Lung microvascular endothelial cell (primary cell): ENCODE results near the gene HS3ST5. TPM values are rescaled to one million over a fixed set of nuclear protein-coding genes. Genes with fewer than 3 reads are reported as not detected.
"Not testable (repeated sequence)": the region's sequence is repeated elsewhere in the genome, so short reads cannot be mapped to it uniquely, and the experiment has no call there.

Source experiments
- DNase-seq, 2 donors: peaks; one replicate each; pipeline versions ENCODE4 v3.0.0 to v3.0.0-alpha.2; 2010; ENCODE audit warnings: low read depth in 2 of 2
- total RNA-seq: library from RNA; depleted of rRNA; stranded (reverse); fragments of >200 nt; gene quantifications from 2 replicates; pipeline ENCODE4 v1.2.1, GENCODE V29; 2014

Gene HS3ST5
- total RNA-seq, 1 donor from 2014 or later = not detected

DNA sequence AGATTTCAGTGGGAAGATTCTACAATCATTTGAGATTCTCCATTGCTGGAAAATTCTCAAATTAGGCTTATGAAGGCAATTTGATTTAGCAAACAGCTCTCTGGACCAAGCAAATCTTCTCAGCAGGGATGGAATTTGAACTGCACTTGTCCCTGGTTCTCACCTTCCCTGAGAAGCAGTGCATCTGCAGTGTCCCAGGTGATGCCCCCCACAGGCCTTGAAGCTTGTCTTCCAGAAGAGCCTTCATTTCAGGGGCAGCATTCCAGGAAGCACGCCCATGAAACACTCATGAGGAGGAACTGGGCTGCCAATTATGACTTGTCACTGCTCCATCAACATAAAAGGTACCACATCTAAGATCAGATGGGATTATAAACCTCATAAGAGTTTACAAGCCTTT lies 289.0 kb downstream of the HS3ST5 start:
- DNase-seq = no peak

GRCh38 chr6:114052141-114052540 lies 290.7 kb downstream of the HS3ST5 start:
- no peak for DNase-seq

- no peak for DNase-seq
Observed at GRCh38 chr6:114051031-114051430, 291.8 kb downstream of the HS3ST5 start.

DNA sequence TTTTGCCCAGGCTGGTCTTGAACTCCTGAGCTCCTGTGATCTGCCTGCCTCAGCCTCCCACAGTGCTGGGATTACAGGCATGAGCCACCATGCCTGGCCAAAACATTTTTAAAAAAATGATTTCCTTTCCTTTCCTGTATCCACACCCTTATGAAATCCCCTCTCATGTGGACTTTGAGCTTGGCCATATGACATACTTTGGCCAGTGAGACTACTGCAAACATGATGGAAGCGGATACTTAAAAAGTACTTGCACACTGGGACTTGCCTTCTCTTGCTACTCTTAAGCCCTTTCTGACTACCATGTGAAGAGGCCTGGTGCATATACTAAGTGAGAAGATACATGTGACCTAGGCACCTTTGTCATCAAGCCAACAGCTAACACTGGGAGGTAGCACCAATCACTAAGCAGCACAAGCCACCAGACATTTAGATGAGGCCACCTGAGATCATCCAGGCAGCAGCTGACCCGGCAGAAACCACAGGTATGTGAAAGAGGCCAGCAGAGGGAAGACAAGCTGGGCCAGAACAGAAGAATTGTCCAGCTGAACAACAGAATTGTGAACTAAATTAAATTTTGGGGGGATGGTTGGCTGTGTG lies 293.4 kb downstream of the HS3ST5 start:
- DNase-seq = no peak

- not testable (repeated sequence) for DNase-seq
Observed at GRCh38 chr6:114044566-114044965, 298.3 kb downstream of the HS3ST5 start.

DNA sequence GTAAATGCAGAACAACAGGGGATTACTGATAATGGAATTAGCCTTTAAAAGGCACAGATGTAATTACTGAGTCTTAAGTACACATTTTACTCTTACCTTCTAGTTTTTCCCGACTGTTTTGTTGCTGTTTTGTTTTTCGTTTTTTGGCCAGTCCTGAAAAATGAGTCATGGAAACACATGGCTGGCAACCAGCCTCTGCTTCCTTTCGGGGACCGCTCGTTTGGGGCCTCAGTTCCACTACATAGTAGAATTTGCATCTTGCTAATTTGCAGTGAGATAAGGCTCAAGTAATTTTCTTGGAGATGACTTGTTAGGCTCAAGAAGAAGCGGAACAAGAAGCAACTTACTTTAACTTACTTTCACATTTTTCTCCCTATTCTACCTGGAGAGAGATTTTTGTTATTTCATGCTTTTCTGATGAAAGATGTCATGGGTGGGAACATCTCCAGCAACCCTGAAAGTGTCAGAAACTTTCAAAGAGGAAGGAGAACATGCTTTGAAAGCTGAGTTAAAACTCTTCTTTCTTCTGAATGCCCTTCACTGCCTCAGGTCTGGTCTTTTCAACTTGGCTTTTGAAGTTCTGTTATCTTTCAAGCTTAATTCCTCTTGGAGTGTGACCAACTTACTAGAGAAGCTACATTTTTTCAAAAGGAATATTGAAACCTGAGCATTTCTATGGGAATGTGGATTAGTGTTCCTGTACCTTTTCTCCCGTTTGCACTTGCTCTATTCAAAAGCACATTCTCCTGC lies 300.4 kb downstream of the HS3ST5 start:
- DNase-seq = peak in 1 of 2 donors; percentile 69

DNA sequence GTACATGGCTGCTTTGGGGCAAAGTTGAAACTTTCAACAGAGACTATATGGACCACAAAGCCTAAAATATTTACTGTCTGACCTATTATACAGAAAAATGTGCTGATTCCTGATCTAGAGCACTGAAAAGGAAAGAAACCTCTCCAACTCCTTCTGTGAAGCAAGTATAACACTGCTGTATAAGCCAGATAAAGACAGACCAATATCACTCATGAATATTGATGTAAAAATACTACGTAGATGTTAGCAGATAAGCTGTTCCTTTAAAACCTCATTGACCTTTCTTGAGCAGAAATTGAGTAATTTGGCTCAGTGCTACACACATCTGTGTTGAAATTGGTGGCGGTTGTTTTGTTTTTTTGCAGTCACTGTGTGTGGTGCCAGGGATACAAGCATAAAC lies 302.0 kb downstream of the HS3ST5 start:
- DNase-seq = peak in 1 of 2 donors; percentile 31

- no peak for DNase-seq
Observed at GRCh38 chr6:114039841-114040240, 303.0 kb downstream of the HS3ST5 start.

GRCh38 chr6:114033606-114034005 lies 309.2 kb downstream of the HS3ST5 start:
- no peak for DNase-seq

GRCh38 chr6:114032721-114033120 lies 310.1 kb downstream of the HS3ST5 start:
- no peak for DNase-seq

DNA sequence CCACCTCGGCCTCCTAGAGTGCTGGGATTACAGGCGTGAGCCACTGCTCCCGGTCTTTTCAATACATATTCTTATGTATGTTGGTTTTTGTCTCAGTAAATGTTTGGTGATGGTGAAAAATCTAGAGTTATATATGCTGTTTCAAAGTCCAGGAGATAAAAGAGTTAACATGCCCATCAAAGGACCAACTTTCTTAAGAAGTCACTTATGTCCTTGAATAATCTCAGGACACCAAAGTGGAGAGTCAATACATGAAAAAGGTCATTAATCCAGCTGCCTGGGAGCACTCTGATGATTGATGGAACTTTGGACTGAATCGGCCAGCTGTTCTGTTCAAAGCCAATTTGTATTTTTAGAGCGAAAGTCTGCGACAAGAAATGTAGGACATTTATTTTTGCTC lies 312.1 kb downstream of the HS3ST5 start:
- no peak for DNase-seq

- peak; percentile 16 to 57 for DNase-seq
Observed at GRCh38 chr6:114024746-114025145, 318.1 kb downstream of the HS3ST5 start.

DNA sequence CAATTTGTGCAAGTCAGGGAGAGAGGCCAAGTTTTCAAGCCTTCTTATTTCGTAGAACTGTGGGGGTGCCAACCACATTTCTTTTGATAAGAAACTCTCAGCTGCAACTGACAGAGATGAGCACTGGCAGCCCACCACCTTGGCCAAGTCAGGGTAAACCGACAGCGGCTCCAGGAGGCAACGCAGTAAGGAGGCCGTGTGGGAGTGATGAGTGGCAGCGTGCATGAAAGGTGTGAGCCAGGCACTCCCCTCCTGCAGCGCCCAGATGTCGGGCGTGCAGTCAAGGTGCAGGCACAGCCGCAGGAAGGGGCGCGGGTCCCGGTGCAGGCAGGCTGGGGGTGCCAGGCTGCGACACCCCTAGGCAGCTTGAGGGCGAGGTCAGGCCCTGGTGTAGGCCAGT lies 322.6 kb downstream of the HS3ST5 start:
- no peak for DNase-seq

GRCh38 chr6:114017146-114017545 lies 325.7 kb downstream of the HS3ST5 start:
- DNase-seq = peak; percentile 25 to 28

GRCh38 chr6:114014106-114014505 lies 328.7 kb downstream of the HS3ST5 start:
- DNase-seq = not testable (repeated sequence)

GRCh38 chr6:114011486-114011885 lies 331.3 kb downstream of the HS3ST5 start:
- DNase-seq = not testable (repeated sequence)

GRCh38 chr6:114010540-114010939 lies 332.3 kb downstream of the HS3ST5 start:
- DNase-seq = no peak

DNA sequence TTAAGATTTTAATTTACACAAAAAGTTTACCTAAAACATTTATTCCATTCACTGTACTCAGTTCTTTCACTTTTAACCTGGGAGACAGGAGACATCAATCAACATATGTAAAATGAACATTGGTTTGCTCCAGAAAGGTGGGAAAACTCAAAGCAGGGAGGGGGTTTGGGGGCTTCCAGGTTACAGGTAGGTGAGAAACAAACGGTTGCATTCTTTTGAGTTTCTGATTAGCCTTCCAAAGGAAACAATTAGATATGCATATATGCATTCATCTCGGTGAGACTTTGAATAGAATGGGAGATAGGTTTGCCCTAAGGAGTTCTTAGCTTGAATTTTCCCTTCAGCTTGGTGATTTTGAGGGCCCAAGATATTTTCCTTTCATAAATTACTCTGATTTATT lies 333.6 kb downstream of the HS3ST5 start:
- no peak for DNase-seq

DNA sequence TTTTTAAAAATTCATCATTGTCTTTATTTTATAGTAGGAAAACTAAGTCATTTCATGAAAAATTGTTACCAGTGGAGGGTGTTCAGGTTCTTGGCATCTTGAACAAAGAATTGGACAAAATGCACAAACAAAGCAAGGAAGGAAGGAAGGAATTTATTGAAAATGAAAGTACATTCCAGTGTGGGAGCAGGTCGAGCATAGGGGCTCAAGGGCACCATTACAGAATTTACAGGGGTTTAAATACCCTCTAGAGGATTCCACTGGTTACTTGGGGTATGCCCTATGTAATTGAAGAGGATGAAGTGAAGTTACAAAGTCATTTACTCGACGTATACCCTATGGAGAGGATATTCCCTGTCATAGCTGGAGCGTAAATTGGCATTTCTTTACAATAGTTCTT lies 334.5 kb downstream of the HS3ST5 start:
- peak; percentile 16 to 33 for DNase-seq

GRCh38 chr6:114007516-114007915 lies 335.3 kb downstream of the HS3ST5 start:
- no peak for DNase-seq
